CD4-positive, alpha-beta T cell (primary cell): ENCODE data around the gene ALMS1. TPM values are rescaled to one million over a fixed set of nuclear protein-coding genes. Genes with fewer than 3 reads are reported as not detected.
"Not testable (repeated sequence)": the region's sequence is repeated elsewhere in the genome, so short reads cannot be mapped to it uniquely, and the experiment has no call there.

ENCODE experiments used
- ATAC-seq: fragments of 200-7000 bp; cut with Tn5 transposase; one replicate; pipeline ENCODE4 v1.10.0; 2022; ENCODE audit warnings: mild to moderate bottlenecking; ENCODE audit not compliant: poor library complexity
- CTCF ChIA-PET: fragments of 350-600 bp; sonication (Branson Sonifier 250); formaldehyde crosslinking; loops from one replicate; lab custom pipeline; 2021; ENCODE audit warnings: antibody characterized with exemption, inconsistent platforms; lab: Charles Lee
- POLR2A ChIA-PET: fragments of 350-600 bp; sonication (Branson Sonifier 250); formaldehyde crosslinking; loops from one replicate; lab custom pipeline; 2021; ENCODE audit warnings: antibody characterized with exemption, inconsistent platforms; lab: Charles Lee
- DNase-seq, 14 experiments: peaks; one replicate each; pipeline ENCODE4 v3.0.0-alpha.2; 2013 to 2020; ENCODE audit warnings: mixed read lengths in 2 of 14
- H3K27ac ChIP-seq, 2 donors: one replicate each; pipeline versions ENCODE4 v1.5.1 to v1.7.0; 2013; ENCODE audit warnings: low read length in 2 of 2, low read depth in 1 of 2, mild to moderate bottlenecking in 1 of 2
- H3K27me3 ChIP-seq, 2 experiments: 1 replicate in 1 of 2; 2 replicates in 1 of 2; pipeline versions ENCODE4 v1.6.1 to v1.7.0; 2013; ENCODE audit warnings: low read length in 2 of 2, control low read depth in 1 of 2, mild to moderate bottlenecking in 1 of 2, moderate library complexity in 1 of 2; ENCODE audit not compliant: insufficient read depth in 2 of 2, control insufficient read depth in 1 of 2
- H3K36me3 ChIP-seq: one replicate; pipeline ENCODE4 v1.6.1; 2013; ENCODE audit warnings: low read length, control low read depth; ENCODE audit not compliant: insufficient read depth
- H3K4me1 ChIP-seq: one replicate; pipeline ENCODE4 v1.6.1; 2013; ENCODE audit warnings: low read length, control low read depth; ENCODE audit not compliant: insufficient read depth
- H3K4me3 ChIP-seq: one replicate; pipeline ENCODE4 v1.5.1; 2013; ENCODE audit warnings: mild to moderate bottlenecking, low read length, moderate library complexity
- H3K9me3 ChIP-seq, 2 experiments: 1 replicate in 1 of 2; 2 replicates in 1 of 2; pipeline versions ENCODE4 v1.6.1 to v1.7.0; 2013; ENCODE audit warnings: low read length in 2 of 2, mild to moderate bottlenecking in 2 of 2, control low read depth in 1 of 2, moderate library complexity in 1 of 2; ENCODE audit not compliant: control insufficient read depth in 1 of 2, insufficient read depth in 1 of 2
- H3K27ac Mint-ChIP-seq: one replicate; pipeline ENCODE4 v1.8.0; 2020; ENCODE audit warnings: mixed read lengths
- H3K27me3 Mint-ChIP-seq: one replicate; pipeline ENCODE4 v1.8.0; 2021; ENCODE audit warnings: mixed read lengths
- H3K36me3 Mint-ChIP-seq: one replicate; pipeline ENCODE4 v1.8.0; 2021; ENCODE audit warnings: low read depth, mixed read lengths
- H3K4me1 Mint-ChIP-seq: one replicate; pipeline ENCODE4 v1.8.0; 2021; ENCODE audit warnings: low read depth, mixed read lengths
- H3K4me3 Mint-ChIP-seq: one replicate; pipeline ENCODE4 v1.8.0; 2020; ENCODE audit warnings: mild to moderate bottlenecking, mixed read lengths
- H3K9me3 Mint-ChIP-seq: one replicate; pipeline ENCODE4 v1.8.0; 2020; ENCODE audit warnings: mixed read lengths
- CTCF ChIP-seq: fragments of 200-600 bp; IDR thresholded peaks from one replicate; pipeline ENCODE4 v1.8.0; 2022; ENCODE audit warnings: antibody characterized with exemption, mild to moderate bottlenecking
- intact Hi-C, 2 experiments: fragments of 100-400 bp; cut with DNase I in 1 of 2; cut with micrococcal nuclease in 1 of 2; formaldehyde crosslinking; loops; one replicate each; pipeline versions ENCODE4 v1.15.1 to v1.9.0; 2023 to 2025; cut with DNase I, micrococcal nuclease
- total RNA-seq, 174 experiments: library from RNA in 2 of 174; stranded (reverse) in 2 of 174; gene quantifications; one replicate each; pipeline ENCODE4 v1.2.3 and lab custom pipeline; 2021 to 2026

Gene ALMS1
- total RNA-seq, 2 experiments from 2014 or later, result 20.2 to 20.6 TPM

GRCh38 chr2:73494031-73494430, 108.4 kb downstream of the ALMS1 start:
- DNase-seq (no peak), ATAC-seq (no peak)
- Histone ChIP-seq H3K36me3 (peaks cover 18% of the 10 kb centered on the region), H3K4me1 (no peaks in the 10 kb centered on the region), H3K27me3 (no peaks in the 10 kb centered on the region), H3K4me3 (no peak overlapping the region), H3K27ac (no peak overlapping the region), H3K9me3 (no peaks in the 10 kb centered on the region)
- TF ChIP-seq CTCF, result no peak
- Mint-ChIP-seq H3K27me3 (no peaks in the 10 kb centered on the region), H3K4me3 (no peak overlapping the region), H3K36me3 (peaks cover 62% of the 10 kb centered on the region), H3K4me1 (no peaks in the 10 kb centered on the region), H3K27ac (no peak overlapping the region), H3K9me3 (no peaks in the 10 kb centered on the region)
- ChIA-PET CTCF (no interaction called here), POLR2A (no interaction called here)
- intact Hi-C loops, result no loop called here

- intact Hi-C loops, result no loop called here
- peaks cover 13% of the 10 kb centered on the region for H3K9me3 Mint-ChIP-seq
- peaks cover 83% of the 10 kb centered on the region for H3K36me3 Mint-ChIP-seq
Measured at GRCh38 chr2:73503992-73504570, 118.4 kb downstream of the ALMS1 start.

DNA sequence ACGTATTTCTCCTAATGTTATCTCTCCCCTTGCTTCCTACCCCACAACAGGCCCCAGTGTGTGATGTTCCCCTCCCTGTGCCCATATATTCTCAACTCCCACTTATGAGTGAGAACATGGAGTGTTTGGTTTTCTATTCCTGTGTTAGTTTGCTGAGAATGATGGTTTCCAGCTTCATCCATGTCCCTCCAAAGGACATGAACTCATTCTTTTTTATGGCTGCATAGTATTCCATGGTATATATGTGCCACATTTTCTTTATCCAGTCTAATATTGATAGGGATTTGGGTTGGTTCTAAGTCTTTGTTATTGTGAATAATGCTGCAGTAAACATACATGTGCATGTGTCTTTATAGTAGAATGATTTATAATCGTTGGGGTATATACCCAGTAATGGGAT, 119.2 kb downstream of the ALMS1 start:
- H3K27ac Mint-ChIP-seq, intact Hi-C loops, H3K4me3 Mint-ChIP-seq, H3K27me3 Mint-ChIP-seq, H3K27me3 ChIP-seq, DNase-seq, ATAC-seq, H3K9me3 ChIP-seq, H3K27ac ChIP-seq, H3K4me1 Mint-ChIP-seq, H3K4me3 ChIP-seq, POLR2A ChIA-PET, CTCF ChIA-PET, H3K36me3 ChIP-seq, H3K4me1 ChIP-seq: not testable (repeated sequence)
- H3K9me3 Mint-ChIP-seq, result peaks cover 17% of the 10 kb centered on the region
- H3K36me3 Mint-ChIP-seq, result peaks cover 88% of the 10 kb centered on the region

More at GRCh38 chr2:73503992-73504570, 118.4 kb downstream of the ALMS1 start:
- no peak for DNase-seq
- Mint-ChIP-seq H3K4me1 (no peaks in the 10 kb centered on the region), H3K27ac (no peak overlapping the region), H3K27me3 (no peaks in the 10 kb centered on the region), H3K4me3 (no peak overlapping the region)
- no peaks in the 10 kb centered on the region for H3K27me3 ChIP-seq
- ChIA-PET POLR2A (no interaction called here), CTCF (no interaction called here)
- H3K9me3 ChIP-seq, result peaks cover 0 to 6% of the 10 kb centered on the region in 2 experiments
- TF ChIP-seq CTCF, result no peak
- no peak overlapping the region for H3K27ac ChIP-seq
- no peaks in the 10 kb centered on the region for H3K4me1 ChIP-seq
- ATAC-seq, result no peak
- H3K4me3 ChIP-seq, result no peak overlapping the region
- H3K36me3 ChIP-seq, result no peaks in the 10 kb centered on the region

GRCh38 chr2:73510470-73510869, 124.8 kb downstream of the ALMS1 start:
- H3K4me1 Mint-ChIP-seq, H3K27me3 Mint-ChIP-seq, intact Hi-C loops, ATAC-seq, CTCF ChIA-PET, H3K4me3 Mint-ChIP-seq, H3K36me3 ChIP-seq, DNase-seq, H3K27me3 ChIP-seq, H3K27ac ChIP-seq, H3K4me1 ChIP-seq, H3K27ac Mint-ChIP-seq, POLR2A ChIA-PET, H3K4me3 ChIP-seq: not testable (repeated sequence)
- H3K36me3 Mint-ChIP-seq, result peaks cover 95% of the 10 kb centered on the region
- peaks cover 0 to 19% of the 10 kb centered on the region in 2 experiments for H3K9me3 ChIP-seq
- H3K9me3 Mint-ChIP-seq, result peaks cover 29% of the 10 kb centered on the region
